ENCODE data around the gene IFNGR2.

GRCh38 chr21:33362044-33362555 is 41.1 kb upstream of the IFNGR2 start:
- TF ChIP-seq CTCF (conservative IDR thresholded peaks at IDR 0.05 in 1 of 2, IDR thresholded peaks at IDR 0.05 in 1 of 2; ENCODE audit: extremely low read depth in 1 of 2, insufficient read depth in 1 of 2, low read depth in 1 of 2, low read length in 2 of 2) (no peak), EZH2 (IDR thresholded peaks at IDR 0.05; ENCODE audit: borderline replicate concordance, low read length) (no peak)
